HEK293 (cell line): ENCODE results near the gene BHLHA9.

Experiments
- CTCF ChIA-PET: fragments of 350-600 bp; formaldehyde crosslinking; extraction: SDS; loops from one replicate; lab custom pipeline; 2021; ENCODE audit warnings: antibody characterized with exemption; lab: Yijun Ruan, JAX
- POLR2A ChIA-PET: fragments of 300-600 bp; formaldehyde crosslinking; extraction: SDS; loops from one replicate; lab custom pipeline; 2020; ENCODE audit warnings: antibody characterized with exemption, inconsistent platforms; lab: Yijun Ruan, JAX
- H3K27ac ChIP-seq: fragments of 200-500 bp; sonication (Bioruptor generic); 2 replicates; pipeline ENCODE4 v1.5.1; 2014; ENCODE audit warnings: low read depth, low read length, control low read depth, inconsistent platforms; ENCODE audit errors: extremely low read depth
- H3K36me3 ChIP-seq, 2 experiments: fragments of 200-500 bp in 1 of 2; sonication (Bioruptor generic) in 1 of 2; 1 replicate in 1 of 2; 2 replicates in 1 of 2; pipeline ENCODE4 v1.5.1; 2014 to 2017; ENCODE audit warnings: inconsistent platforms in 2 of 2, low read length in 2 of 2; ENCODE audit not compliant: control insufficient read depth in 2 of 2, insufficient read depth in 1 of 2
- H3K4me1 ChIP-seq: fragments of 200-500 bp; sonication (Bioruptor generic); 2 replicates; pipeline ENCODE4 v1.5.1; 2014; ENCODE audit warnings: mild to moderate bottlenecking, low read length, inconsistent platforms; ENCODE audit not compliant: control insufficient read depth, insufficient read depth
- H3K4me3 ChIP-seq: 2 replicates; pipeline ENCODE4 v1.5.1; 2011; ENCODE audit warnings: low read depth, mild to moderate bottlenecking, control low read depth, low read length, moderate library complexity
- H3K9me3 ChIP-seq: fragments of 200-500 bp; sonication (Bioruptor generic); 2 replicates; pipeline ENCODE4 v1.5.1; 2014; ENCODE audit warnings: low read depth, low read length, inconsistent platforms; ENCODE audit not compliant: control insufficient read depth, insufficient read depth
- GLIS2 ChIP-seq: fragments of 450-650 bp; formaldehyde crosslinking; IDR thresholded peaks from 2 replicates; pipeline ENCODE4 v1.5.1; 2016; ENCODE audit warnings: missing biosample characterization, missing genetic modification characterization
- MYNN ChIP-seq: fragments of 450-650 bp; formaldehyde crosslinking; IDR thresholded peaks from 2 replicates; pipeline ENCODE4 v1.5.1; 2016; ENCODE audit warnings: missing biosample characterization, missing genetic modification characterization, borderline replicate concordance
- PRDM1 ChIP-seq: fragments of 450-650 bp; formaldehyde crosslinking; IDR thresholded peaks from 2 replicates; pipeline ENCODE4; 2016; ENCODE audit warnings: missing biosample characterization, missing genetic modification characterization
- PRDM2 ChIP-seq: fragments of 450-650 bp; formaldehyde crosslinking; IDR thresholded peaks from 2 replicates; pipeline ENCODE4 v1.5.1; 2016; ENCODE audit warnings: missing biosample characterization, missing genetic modification characterization, borderline replicate concordance
- ZBTB20 ChIP-seq: fragments of 450-650 bp; formaldehyde crosslinking; IDR thresholded peaks from 2 replicates; pipeline ENCODE4 v1.5.1; 2016; ENCODE audit warnings: missing biosample characterization, missing genetic modification characterization
- ZFP3 ChIP-seq: fragments of 450-650 bp; formaldehyde crosslinking; IDR thresholded peaks from 2 replicates; pipeline ENCODE4 v1.5.1; 2016; ENCODE audit warnings: low read depth, missing biosample characterization, missing genetic modification characterization
- ZNF140 ChIP-seq: fragments of 450-650 bp; formaldehyde crosslinking; IDR thresholded peaks from 2 replicates; pipeline ENCODE4 v1.5.1; 2016; ENCODE audit warnings: missing biosample characterization, missing genetic modification characterization
- ZNF169 ChIP-seq: fragments of 450-650 bp; formaldehyde crosslinking; IDR thresholded peaks from 2 replicates; pipeline ENCODE4 v1.5.1; 2016; ENCODE audit warnings: missing biosample characterization, missing genetic modification characterization
- ZNF2 ChIP-seq: fragments of 450-650 bp; formaldehyde crosslinking; IDR thresholded peaks from 2 replicates; pipeline ENCODE4 v1.5.1; 2016; ENCODE audit warnings: missing biosample characterization, missing genetic modification characterization
- ZNF23 ChIP-seq: fragments of 450-650 bp; formaldehyde crosslinking; IDR thresholded peaks from 2 replicates; pipeline ENCODE4 v1.5.1; 2016; ENCODE audit warnings: missing biosample characterization, missing genetic modification characterization, borderline replicate concordance
- ZNF311 ChIP-seq: fragments of 450-650 bp; formaldehyde crosslinking; IDR thresholded peaks from 2 replicates; pipeline ENCODE4 v1.5.1; 2017; ENCODE audit warnings: missing biosample characterization, missing genetic modification characterization, borderline replicate concordance
- ZNF354C ChIP-seq: fragments of 450-650 bp; formaldehyde crosslinking; IDR thresholded peaks from 2 replicates; pipeline ENCODE4 v1.5.1; 2016; ENCODE audit warnings: missing biosample characterization, missing genetic modification characterization, low read depth, borderline replicate concordance
- ZNF391 ChIP-seq: fragments of 450-650 bp; formaldehyde crosslinking; IDR thresholded peaks from 2 replicates; pipeline ENCODE4 v1.5.1; 2016; ENCODE audit warnings: low read depth, missing biosample characterization, missing genetic modification characterization, borderline replicate concordance
- ZNF510 ChIP-seq: fragments of 450-650 bp; formaldehyde crosslinking; IDR thresholded peaks from 2 replicates; pipeline ENCODE4 v1.5.1; 2018; ENCODE audit warnings: mild to moderate bottlenecking, missing genetic modification characterization, missing biosample characterization; ENCODE audit not compliant: insufficient replicate concordance
- ZNF677 ChIP-seq: fragments of 450-650 bp; IDR thresholded peaks from 2 replicates; pipeline ENCODE4 v1.5.0; 2018; ENCODE audit warnings: missing biosample characterization, mild to moderate bottlenecking, missing genetic modification characterization, moderate library complexity
- TF ChIP-seq, protein P1 (sequence below): fragments of 450-650 bp; formaldehyde crosslinking; IDR thresholded peaks from 2 replicates; pipeline ENCODE4 v1.5.1; 2017; ENCODE audit warnings: missing biosample characterization, mild to moderate bottlenecking, missing genetic modification characterization, moderate library complexity
- TF ChIP-seq, protein P2 (sequence below): fragments of 450-650 bp; formaldehyde crosslinking; IDR thresholded peaks from 2 replicates; pipeline ENCODE4 v1.5.1; 2016; ENCODE audit warnings: missing biosample characterization, missing genetic modification characterization
- TF ChIP-seq, protein P3 (sequence below): fragments of 450-650 bp; formaldehyde crosslinking; IDR thresholded peaks from 2 replicates; pipeline ENCODE4 v1.5.1; 2016; ENCODE audit warnings: missing biosample characterization, missing genetic modification characterization
- TF ChIP-seq, protein P4 (sequence below): fragments of 450-650 bp; formaldehyde crosslinking; conservative IDR thresholded peaks from 2 replicates; pipeline ENCODE4 v1.5.1; 2016; ENCODE audit warnings: low read depth, missing biosample characterization, missing genetic modification characterization

Gene BHLHA9

DNA sequence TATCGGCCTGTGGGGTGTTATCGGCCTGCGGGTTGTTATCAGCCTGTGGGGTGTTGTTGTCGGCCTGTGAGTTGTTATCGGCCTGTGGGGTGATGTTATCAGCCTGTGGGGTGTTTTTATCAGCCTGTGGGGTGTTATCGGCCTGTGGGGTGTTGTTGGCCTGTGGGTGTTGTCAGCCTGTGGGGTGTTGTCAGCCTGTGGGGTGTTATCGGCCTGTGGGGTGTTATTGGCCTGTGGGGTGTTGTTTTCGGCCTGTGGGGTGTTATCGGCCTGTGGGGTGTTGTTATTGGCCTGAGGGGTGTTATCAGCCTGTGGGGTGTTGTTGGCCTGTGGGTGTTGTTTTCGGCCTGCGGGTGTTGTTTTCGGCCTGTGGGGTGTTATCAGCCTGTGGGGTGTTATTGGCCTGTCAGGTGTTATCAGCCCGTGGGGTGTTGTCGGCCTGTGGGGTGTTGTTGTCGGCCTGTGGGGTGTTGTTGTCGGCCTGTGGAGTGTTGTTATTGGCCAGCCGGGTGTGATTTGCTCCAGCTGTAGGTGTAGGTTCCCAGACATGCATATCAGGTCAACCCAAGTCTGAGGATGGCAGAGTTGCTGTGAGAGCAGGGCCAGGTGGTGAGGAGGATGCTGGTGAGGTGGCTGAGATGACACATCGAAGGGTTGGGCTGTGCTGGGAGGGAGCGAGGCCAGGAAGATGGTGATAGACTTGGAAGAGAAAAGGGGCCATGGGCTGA is 16.3 kb downstream of the BHLHA9 start:
- Histone ChIP-seq H3K9me3 (no peaks in the 10 kb centered on the region), H3K27ac (no peak overlapping the region), H3K36me3 (no peaks in the 10 kb centered on the region), H3K4me3 (no peak overlapping the region), H3K4me1 (no peaks in the 10 kb centered on the region)
- POLR2A ChIA-PET, result no interaction called here
- TF ChIP-seq PRDM1 (tag by site-specific recombination), result no peak
- TF ChIP-seq ZNF311, result 0 out of 2 replicates have a peak, but pooled peaks have one; percentile 34
- TF ChIP-seq ZBTB20 (tag by site-specific recombination), result no peak
- TF ChIP-seq, protein P1, sequence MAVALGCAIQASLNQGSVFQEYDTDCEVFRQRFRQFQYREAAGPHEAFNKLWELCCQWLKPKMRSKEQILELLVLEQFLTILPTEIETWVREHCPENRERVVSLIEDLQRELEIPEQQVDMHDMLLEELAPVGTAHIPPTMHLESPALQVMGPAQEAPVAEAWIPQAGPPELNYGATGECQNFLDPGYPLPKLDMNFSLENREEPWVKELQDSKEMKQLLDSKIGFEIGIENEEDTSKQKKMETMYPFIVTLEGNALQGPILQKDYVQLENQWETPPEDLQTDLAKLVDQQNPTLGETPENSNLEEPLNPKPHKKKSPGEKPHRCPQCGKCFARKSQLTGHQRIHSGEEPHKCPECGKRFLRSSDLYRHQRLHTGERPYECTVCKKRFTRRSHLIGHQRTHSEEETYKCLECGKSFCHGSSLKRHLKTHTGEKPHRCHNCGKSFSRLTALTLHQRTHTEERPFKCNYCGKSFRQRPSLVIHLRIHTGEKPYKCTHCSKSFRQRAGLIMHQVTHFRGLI, result peak; percentile 53; the same call in 1 of the 2 replicates
- no peak for TF ChIP-seq ZNF169 (tag by site-specific recombination)
- CTCF ChIA-PET, result no interaction called here

DNA sequence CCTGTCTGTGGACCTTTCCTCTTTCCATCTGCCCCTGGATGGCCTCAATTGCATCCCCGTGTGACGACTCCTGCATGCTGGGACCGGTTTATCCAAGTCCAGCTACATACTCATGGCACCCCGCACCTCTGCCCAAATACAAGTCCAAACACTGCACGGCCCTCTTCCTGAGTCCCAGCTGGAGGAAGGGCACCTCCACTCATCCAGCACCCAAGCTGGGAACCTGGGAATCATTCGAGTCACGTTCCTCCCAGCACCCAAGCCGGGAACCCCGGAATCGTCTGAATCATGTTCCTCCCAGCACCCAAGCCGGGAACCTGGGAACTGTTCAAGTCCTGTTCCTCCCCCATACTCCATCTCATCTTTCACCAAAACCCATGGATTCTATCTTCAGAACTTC is 19.5 kb downstream of the BHLHA9 start:
- H3K36me3 ChIP-seq, result no peaks in the 10 kb centered on the region
- no peaks in the 10 kb centered on the region for H3K9me3 ChIP-seq
- H3K27ac ChIP-seq, result no peak overlapping the region
- ChIA-PET POLR2A (no interaction called here), CTCF (no interaction called here)
- H3K4me3 ChIP-seq, result no peak overlapping the region
- no peaks in the 10 kb centered on the region for H3K4me1 ChIP-seq
- TF ChIP-seq ZNF2 (tag by site-specific recombination) (no peak), ZNF354C (no peak), ZNF391 (tag by site-specific recombination) (no peak), ZFP3 (tag by site-specific recombination) (no peak), GLIS2 (tag by site-specific recombination) (no peak), ZNF23 (tag by site-specific recombination) (no peak), ZNF510 (tag by site-specific recombination) (no peak), ZNF677 (tag by site-specific recombination) (no peak), MYNN (no peak), PRDM2 (no peak), ZNF140 (no peak)
- TF ChIP-seq, protein P2, sequence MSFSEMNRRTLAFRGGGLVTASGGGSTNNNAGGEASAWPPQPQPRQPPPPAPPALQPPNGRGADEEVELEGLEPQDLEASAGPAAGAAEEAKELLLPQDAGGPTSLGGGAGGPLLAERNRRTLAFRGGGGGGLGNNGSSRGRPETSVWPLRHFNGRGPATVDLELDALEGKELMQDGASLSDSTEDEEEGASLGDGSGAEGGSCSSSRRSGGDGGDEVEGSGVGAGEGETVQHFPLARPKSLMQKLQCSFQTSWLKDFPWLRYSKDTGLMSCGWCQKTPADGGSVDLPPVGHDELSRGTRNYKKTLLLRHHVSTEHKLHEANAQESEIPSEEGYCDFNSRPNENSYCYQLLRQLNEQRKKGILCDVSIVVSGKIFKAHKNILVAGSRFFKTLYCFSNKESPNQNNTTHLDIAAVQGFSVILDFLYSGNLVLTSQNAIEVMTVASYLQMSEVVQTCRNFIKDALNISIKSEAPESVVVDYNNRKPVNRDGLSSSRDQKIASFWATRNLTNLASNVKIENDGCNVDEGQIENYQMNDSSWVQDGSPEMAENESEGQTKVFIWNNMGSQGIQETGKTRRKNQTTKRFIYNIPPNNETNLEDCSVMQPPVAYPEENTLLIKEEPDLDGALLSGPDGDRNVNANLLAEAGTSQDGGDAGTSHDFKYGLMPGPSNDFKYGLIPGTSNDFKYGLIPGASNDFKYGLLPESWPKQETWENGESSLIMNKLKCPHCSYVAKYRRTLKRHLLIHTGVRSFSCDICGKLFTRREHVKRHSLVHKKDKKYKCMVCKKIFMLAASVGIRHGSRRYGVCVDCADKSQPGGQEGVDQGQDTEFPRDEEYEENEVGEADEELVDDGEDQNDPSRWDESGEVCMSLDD (tag by site-specific recombination), result no peak
- TF ChIP-seq, protein P3, sequence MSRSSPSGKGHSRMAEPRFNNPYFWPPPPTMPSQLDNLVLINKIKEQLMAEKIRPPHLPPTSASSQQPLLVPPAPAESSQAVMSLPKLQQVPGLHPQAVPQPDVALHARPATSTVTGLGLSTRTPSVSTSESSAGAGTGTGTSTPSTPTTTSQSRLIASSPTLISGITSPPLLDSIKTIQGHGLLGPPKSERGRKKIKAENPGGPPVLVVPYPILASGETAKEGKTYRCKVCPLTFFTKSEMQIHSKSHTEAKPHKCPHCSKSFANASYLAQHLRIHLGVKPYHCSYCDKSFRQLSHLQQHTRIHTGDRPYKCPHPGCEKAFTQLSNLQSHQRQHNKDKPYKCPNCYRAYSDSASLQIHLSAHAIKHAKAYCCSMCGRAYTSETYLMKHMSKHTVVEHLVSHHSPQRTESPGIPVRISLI (tag by site-specific recombination), result no peak
- TF ChIP-seq, protein P4, sequence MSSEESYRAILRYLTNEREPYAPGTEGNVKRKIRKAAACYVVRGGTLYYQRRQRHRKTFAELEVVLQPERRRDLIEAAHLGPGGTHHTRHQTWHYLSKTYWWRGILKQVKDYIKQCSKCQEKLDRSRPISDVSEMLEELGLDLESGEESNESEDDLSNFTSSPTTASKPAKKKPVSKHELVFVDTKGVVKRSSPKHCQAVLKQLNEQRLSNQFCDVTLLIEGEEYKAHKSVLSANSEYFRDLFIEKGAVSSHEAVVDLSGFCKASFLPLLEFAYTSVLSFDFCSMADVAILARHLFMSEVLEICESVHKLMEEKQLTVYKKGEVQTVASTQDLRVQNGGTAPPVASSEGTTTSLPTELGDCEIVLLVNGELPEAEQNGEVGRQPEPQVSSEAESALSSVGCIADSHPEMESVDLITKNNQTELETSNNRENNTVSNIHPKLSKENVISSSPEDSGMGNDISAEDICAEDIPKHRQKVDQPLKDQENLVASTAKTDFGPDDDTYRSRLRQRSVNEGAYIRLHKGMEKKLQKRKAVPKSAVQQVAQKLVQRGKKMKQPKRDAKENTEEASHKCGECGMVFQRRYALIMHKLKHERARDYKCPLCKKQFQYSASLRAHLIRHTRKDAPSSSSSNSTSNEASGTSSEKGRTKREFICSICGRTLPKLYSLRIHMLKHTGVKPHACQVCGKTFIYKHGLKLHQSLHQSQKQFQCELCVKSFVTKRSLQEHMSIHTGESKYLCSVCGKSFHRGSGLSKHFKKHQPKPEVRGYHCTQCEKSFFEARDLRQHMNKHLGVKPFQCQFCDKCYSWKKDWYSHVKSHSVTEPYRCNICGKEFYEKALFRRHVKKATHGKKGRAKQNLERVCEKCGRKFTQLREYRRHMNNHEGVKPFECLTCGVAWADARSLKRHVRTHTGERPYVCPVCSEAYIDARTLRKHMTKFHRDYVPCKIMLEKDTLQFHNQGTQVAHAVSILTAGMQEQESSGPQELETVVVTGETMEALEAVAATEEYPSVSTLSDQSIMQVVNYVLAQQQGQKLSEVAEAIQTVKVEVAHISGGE (tag by site-specific recombination), result no peak
